Islet of Langerhans (tissue), 1 donor: ENCODE data around the gene XRN1.
"Not testable (repeated sequence)": the region's sequence is repeated elsewhere in the genome, so short reads cannot be mapped to it uniquely, and the experiment has no call there.

ENCODE experiments used
- FAIRE-seq: peaks from one replicate; lab custom pipeline; 2011; peaks lifted over from hg19 to GRCh38; lab: Jason Lieb, UNC

XRN1 gene

DNA sequence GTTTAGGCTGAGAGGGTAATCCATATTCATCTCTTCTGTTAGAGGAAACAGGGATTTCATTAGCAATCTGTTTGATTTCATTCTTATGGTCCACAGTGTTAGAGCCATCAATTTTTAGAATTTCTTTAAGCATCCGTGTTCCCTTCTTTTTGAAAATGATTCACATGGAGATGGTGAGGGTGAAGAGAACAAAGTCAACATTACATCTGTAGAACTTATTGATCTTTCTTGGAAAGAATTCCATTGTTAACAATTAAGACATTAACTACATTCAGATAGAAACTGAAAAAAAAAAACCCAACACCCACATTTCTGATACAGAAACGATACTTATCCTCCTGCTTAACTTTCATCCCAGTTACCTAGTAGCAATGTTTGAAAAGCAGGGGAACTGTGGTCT lies 115.4 kb downstream of the XRN1 start:
- FAIRE-seq: no peak

DNA sequence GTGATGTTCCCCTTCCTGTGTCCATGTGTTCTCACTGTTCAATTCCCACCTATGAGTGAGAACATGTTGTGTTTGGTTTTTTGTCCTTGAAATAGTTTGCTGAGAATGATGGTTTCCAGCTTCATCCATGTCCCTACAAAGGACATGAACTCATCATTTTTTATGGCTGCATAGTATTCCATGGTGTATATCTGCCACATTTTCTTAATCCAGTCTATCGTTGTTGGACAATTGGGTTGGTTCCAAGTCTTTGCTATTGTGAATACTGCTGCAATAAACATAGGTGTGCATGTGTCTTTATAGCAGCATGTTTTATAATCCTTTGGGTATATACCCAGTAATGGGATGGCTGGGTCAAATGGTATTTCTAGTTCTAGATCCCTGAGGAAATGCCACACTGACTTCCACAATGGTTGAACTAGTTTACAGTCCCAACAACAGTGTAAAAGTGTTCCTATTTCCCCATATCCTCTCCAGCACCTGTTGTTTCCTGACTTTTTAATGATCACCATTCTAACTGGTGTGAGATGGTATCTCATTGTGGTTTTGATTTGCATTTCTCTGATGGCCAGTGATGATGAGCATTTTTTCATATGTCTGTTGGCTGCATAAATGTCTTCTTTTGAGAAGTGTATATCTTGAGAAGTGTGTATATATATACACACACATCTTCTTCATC lies 123.4 kb downstream of the XRN1 start:
- FAIRE-seq: not testable (repeated sequence)

DNA sequence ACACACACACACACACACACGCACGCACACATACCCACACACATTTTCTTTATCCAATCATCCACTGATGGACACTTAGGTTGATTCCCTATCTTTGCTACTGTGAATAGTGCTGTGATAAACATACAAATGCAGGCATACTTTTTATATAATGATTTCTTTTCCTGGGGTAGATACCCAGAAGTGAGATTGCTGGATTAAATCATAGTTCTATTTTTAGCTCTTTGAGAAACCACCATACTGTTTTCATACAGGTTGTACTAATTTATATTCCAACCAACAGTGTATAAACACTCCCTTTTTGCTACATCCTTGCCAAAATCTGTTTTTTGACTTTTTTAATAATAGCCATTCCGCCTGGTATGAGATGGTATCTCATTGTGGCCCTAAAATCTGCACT lies 127.9 kb downstream of the XRN1 start:
- peak; percentile 41 for FAIRE-seq

DNA sequence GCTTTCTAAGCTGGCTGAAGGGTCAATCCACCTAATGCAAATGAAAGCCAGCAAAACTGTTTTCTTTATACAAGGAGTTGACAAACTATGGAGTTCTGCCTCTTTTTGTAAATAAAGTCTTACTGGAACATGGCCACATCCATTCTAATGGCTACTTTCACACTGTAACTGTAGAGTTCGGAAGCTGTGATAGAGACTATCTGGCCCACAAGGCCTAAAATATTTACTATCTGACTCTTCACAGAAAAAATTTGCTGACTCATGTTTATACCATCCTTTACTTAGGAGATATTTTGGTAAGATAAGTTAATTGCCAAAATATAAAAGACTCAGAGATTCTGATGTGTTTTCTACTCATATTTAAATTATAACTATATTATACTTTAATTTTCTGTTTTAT lies 128.7 kb downstream of the XRN1 start:
- peak; percentile 76 for FAIRE-seq

DNA sequence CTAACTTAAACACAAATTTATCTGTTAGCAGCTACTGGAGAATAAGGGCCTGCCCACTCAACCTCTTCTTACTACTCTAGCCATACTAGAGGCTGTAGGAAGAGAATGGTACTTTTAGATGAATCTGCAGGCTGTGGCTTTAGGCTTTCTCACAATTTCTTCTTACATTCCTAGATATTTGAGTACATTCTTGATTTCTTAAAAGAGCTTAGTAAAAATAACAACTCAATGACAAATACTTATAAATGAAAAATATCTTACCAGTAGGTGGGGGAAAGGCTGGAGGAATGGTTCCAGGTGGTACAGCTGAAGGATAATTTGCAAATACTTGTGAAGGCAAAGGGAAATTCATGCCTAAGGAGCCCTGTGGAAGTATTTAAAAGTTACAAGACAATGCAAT lies 129.5 kb downstream of the XRN1 start:
- FAIRE-seq: no peak

DNA sequence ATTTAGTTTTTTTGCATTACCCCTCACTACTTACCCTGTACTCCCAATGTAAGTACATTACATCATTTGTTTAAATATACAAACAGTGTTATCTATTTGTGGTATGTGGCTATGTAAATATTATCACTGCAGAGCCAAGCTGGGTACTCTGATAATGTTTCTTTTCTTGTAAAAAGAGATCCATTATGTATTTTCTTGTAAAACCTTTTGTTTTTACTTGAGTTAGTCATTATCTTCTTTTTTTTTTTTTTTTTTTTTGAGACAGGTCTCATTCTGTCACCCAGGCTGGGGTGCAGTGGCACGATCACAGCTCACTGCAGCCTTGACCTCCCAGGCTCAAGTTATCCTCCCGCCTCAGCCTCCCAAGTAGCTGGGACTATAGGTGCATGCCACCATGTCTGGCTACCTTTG lies 131.9 kb downstream of the XRN1 start:
- FAIRE-seq: not testable (repeated sequence)

DNA sequence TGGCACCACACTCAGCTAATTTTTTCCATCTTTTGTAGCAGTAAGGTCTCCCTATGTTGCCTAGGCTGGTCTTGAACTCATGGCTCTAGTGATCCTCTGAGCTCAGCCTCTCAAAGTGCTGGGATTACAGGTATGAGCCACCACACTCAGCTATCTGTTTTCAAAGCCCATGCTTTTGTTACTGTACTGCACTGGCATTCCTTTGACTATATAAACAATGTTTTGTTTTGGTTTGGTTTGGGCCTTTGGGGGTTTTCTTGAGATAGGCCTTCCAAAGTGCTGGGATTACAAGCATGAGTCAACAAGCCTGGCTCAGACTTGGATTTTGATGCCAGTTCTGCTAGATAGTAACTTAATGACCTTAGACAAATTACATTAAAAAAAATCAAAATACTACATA lies 132.8 kb downstream of the XRN1 start:
- FAIRE-seq: no peak

DNA sequence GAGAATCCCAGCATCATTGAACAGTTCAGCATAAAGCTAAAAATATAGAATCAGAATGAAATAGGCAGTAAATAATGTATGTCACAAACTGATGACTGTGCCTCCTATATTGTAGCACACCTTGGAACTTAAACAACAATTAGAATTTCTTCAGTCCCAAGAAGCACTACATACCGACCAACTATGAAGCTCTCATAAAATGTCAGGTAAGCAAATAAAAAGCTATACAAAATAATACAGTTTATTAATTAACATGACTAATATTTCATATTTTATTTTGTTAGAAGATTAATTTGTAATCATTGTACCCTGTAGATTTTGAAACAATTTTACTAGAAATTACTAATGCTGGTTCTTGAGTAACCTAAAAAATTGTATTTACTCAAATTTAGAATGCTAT lies 137.4 kb downstream of the XRN1 start:
- FAIRE-seq: no peak

DNA sequence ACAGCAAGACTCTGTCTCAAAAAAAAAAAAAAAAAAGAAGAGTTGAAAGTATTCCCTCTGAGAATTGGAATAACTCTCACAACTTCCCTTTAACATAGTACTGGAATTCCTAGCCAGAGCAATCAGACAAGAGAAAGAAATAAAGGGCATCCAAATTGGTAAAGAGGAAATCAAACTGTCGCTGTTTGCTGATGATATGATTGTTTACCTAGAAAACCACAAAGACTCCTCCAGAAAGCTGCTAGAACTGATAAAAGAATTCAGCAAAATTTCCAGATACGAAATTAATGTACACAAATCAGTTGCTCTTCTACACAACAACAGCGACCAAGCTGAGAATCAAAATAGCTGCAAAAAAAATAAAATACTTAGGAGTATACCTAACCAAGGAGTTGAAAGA lies 145.0 kb downstream of the XRN1 start:
- not testable (repeated sequence) for FAIRE-seq

DNA sequence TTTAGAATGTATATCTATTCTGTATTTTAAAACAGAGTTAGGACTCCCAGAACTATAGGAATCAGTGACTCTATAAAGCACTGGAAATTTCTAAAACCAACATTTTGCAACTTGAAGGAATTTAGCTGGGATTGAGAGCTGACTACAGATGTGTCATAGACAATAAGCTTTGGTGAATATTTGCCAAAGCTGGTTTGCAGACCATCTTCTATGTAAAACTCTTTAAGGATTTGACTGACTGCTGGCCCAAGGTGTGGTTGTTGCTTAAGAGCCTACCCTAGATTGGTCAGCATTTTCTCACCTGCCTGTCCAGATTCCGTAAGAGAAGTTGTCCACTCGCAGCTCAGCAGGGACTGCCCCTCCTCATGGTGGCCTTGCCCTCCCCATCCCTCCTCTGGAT lies 149.2 kb downstream of the XRN1 start:
- no peak for FAIRE-seq

DNA sequence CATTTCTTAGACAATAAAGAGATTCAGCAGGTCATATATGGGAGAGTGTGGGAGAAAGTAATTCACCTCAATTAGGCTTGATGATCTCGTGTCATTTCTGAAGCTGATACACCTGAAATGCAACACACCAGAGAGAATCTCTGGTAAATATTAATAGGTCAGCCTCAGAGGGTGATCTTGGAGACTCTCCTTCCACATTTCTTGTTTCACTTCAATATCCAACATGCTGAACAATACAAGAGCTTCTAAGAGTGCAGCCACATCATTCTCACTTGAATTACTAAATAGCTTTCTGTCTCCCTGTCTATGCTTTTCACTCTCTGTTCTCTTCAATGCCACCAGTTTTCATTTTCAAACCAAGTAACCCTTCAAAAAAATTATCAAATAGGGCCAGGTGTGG lies 151.3 kb downstream of the XRN1 start:
- no peak for FAIRE-seq

DNA sequence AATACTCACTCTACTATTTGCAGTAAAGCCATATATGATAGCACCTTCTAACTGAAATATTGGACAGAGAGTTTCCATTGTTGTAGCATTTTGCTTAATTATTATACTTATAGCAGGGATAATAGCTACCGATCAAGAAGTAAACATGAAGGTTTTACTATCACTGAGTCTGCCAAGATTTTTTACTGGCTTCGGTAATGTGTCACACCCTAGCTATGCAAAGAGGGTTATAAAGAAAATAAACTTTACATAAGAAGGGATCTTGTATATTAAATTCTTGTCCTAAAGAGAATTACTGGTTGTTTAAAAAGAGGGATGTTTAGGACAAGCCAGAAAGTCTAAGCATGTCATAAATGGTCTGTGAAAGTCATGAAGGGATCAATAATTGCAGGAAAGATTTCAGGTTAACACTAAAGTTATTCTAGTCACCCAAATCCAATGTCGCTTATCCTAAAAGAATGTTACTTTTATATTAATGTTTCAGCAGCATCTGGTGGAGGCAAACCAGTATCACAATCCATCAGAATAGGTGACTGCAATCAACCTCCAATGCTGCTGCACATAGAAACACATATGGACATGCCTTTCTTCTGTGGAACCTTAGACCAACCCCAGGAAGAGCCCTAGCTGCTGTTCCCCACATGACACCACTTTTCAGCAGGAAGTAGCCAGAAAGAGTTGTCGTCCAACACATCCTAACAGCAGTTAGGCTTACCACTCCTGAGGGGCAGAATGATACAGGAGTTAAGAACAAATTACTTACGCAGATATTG lies 159.8 kb downstream of the XRN1 start:
- FAIRE-seq: no peak

DNA sequence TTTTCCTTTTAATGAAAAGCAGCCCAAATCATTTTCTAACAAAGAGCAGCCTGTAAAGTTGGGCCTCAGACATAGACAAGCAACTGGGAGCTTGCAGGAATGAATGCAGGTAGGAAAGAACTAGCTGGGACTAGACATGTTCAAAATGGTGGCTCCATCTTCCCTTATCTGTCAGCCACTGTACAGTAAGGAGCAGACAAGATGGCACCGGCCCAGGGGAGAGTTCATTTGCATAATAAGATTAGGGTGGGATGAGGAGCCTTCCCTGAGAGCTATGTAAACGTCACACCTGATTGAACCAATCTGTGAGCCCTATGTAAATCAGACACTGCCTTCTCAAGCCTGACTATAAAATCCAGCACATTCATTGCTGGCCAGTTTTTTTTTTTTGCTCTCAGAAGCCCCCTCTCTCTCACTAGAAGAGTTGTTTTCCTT lies 162.7 kb downstream of the XRN1 start:
- FAIRE-seq: no peak

DNA sequence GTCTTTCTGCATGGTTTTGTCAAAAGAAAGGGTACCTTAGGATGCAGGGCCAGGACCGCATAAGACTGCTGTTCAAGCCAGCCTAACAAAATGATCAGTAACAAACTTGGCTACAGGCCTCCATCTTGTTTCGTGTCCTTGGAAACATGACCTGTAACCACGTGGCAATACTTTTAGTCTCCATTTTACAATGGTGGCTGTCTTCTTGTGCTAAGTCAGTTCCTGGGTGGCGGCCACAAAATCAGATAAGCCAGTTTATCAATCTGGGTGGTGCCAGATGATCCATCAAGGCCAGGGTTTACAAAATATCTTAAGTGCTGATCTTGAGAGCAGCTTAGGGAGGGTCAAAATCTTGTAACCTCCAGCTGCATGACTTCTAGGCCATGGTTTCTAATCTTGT lies 165.3 kb downstream of the XRN1 start:
- FAIRE-seq: no peak

DNA sequence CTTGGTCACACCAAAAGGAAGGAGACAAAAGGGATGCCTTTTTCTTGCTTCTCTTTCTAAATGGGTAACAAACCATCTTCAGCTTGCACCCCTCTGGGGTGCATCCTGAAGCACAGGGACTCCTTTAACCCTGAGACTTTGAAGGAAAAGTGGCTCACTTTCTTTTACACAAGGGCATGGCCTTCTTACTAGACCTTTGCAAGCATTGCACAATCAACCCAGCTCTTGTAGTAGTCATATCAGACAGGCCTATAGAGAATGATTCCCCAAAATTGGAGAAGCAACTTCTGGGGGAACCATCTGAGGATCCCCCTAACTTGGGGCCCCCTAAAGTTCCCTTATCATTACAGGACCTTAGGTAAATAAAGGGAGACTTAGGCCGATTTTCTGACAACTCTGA lies 166.4 kb downstream of the XRN1 start:
- FAIRE-seq: no peak

DNA sequence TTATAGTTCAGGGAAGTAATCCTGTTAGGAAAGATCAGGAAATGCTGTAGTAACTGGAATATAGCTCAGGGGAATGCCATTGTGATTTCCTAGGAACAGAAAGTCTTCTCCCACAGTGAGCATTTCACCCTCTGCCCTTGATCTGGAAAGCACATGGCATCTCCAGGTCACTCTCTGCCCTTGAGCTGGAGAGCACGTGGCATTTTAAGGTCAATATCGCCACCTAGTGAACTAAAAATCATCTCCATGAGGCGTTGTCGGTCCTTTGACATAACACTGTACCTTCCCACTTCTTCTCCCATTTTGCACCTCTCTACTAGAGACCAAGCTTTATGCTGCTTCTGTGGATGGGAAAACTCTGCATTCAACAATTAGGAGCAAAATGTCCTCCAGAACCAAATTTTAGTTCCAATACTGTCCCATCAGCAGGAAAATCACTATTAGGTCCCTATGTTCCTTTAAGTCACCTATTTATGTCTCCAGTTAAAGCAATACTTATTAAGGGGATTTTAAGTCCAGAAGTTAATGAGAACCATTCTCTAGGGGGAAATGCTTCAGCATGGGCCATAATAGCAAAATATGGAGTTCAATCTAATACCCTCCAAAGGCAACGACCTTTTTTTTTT lies 167.8 kb downstream of the XRN1 start:
- peak; percentile 75 for FAIRE-seq

DNA sequence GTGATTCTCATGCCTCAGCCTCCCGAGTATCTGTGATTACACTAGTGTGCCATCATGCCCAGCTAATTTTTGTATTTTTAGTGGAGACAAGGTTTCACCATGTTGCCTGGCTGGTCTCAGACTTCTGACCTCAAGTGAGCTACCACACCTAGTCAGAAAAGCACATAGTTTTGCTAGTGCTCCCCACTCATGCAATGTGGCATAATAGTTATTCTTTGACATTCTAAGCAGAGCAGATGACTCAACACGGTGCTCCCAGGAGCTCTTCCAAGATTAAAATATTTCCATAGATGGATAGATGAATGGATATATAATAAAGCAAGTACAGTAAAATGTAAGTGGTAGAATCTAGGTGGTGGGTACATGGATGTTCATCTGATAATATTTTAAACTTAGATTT lies 169.4 kb downstream of the XRN1 start:
- FAIRE-seq: no peak

DNA sequence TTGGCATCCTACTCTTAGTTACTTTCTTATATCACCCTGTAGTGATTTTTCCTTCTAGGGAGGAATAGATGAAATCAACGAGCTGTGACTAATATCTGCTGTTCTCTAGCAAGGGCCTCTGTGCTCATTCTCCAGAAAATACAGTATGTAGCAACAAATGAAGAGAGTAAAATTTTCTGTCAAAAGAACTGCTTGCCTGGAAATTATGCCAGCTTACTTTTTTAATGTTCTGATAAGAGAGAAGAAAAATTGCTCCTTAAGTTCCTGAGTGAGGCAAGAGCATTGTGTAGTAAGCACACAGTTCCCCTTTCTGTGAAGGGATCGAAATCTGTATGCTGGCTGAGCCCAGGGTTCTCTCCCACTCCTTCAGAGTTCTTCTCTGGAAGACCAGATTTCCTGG lies 171.1 kb downstream of the XRN1 start:
- no peak for FAIRE-seq

DNA sequence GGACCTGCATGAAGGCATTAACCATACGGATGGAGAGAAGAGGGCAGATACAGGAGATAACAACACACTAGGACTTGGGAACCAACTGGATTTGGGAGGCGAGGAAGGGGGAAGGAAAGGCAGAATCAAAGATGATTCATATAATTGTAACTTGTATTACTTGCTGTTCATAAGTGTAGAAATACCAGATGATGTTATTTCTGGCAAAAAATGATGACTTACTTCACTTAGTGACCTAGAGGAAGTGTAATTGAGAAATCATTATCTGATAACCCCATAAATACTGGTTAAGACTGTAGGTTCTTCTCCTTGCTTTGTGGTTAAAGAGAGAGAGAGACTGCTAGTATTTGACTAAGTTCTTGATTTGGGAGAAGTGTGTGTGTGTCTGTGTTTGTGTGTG lies 172.0 kb downstream of the XRN1 start:
- FAIRE-seq: no peak

DNA sequence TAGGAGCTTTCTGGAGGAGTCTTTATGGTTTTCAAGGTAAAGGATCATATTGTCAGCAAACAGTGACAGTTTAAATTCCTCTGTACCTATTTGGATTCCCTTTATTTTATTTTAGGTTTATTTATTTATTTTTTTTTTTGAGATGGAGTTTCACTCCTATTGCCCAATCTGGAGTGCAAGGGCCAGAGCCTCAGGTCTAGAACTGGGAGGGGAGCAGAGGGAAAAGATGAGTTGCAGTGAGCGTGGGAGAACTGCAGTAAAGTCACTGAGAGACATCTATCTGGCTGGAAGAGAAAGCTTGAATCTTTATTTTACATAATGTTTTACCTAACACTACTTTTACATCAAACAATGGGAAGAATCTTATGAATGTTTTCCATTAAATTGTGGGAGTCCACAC lies 172.9 kb downstream of the XRN1 start:
- no peak for FAIRE-seq

DNA sequence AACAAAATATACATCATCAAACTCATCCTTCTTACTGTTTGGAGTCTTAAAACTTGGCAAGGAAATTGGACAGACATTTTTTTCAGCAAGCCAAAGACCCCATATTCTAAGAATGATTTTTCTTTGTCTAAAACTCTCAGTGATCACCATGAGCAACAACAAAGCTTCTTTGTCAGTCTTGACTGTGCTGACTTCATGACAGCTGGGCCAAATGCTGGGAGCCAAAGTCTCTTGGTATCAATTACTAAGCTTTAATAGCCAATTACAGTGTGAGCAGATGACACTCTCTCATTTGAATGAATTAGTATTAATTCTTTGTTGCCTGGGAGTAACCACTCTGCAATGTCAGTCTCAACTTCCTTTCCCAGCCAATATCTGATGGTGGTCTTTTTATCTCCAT lies 174.3 kb downstream of the XRN1 start:
- FAIRE-seq: no peak

DNA sequence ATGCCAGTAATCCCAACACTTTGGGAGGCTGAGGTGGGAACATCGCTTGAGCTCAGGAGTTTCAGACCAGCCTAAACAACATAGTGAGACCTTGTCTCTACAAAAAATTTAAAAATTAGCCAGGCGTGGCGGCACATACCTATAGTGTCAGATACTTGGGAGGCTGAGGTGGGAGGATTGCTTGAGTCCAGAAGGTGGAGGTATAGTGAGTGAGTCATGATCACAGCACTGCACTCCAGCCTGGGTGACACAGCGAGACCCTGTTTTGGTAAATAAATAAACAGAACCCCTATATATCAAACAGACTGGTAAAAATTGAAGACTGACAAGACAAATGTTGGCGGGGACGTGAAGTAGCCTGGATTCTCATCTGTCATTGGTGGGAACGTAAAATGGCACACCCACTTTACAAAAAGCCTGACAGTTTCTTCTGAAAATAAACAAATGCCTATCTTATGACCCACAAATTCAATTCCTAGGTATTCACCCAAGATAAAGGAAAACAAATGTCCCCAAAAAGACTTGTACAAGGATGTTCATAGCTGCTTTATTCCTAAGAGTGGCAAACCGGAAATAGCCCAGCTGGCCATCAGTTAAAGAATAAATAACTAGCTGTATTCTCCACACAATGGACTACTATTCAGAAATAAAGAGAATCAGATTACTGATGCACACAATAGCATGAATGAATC lies 175.5 kb downstream of the XRN1 start:
- no peak for FAIRE-seq

DNA sequence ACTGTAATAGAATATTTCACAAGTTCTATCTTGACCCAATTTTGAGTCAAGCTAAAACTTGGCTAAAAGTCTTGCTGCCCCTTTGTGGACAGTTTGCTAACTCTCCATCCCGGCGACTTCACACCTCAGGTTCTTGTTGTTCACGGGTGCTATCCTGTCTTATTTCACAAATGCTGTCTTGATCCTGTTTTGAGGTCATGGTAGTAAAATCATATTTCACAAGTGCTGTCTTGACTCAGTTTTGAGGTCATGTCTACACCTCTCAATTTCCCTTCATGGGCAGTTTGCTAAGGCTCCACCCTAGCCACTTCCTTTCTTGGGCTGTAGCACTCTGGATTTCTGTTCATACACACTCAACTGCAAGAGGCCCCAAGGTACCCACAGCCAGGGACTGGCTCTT lies 177.4 kb downstream of the XRN1 start:
- no peak for FAIRE-seq
